Uterus (tissue), 4 donors: ENCODE data around the gene NOTCH4. TPM values are rescaled to one million over a fixed set of nuclear protein-coding genes. Genes with fewer than 3 reads are reported as not detected.
"Not testable (repeated sequence)": the region's sequence is repeated elsewhere in the genome, so short reads cannot be mapped to it uniquely, and the experiment has no call there.

Experiments
- DNase-seq, 2 donors: peaks; one replicate each; pipeline ENCODE4 v3.0.0-alpha.2; 2019 to 2020
- H3K27ac ChIP-seq, 2 donors: fragments of 200-600 bp; sonication (generic); 1 replicate in 1 of 2; 2 replicates in 1 of 2; pipeline ENCODE4 v1.5.1; 2016 to 2018
- H3K27me3 ChIP-seq, 2 donors: fragments of 200-600 bp; sonication (generic); one replicate each; pipeline ENCODE4 v1.5.1; 2018 to 2019; ENCODE audit warnings: control low read depth in 1 of 2
- H3K36me3 ChIP-seq, 2 donors: fragments of 200-600 bp; sonication (generic); one replicate each; pipeline ENCODE4 v1.5.1; 2019; ENCODE audit warnings: control low read depth in 1 of 2
- H3K4me1 ChIP-seq, 2 donors: fragments of 200-600 bp; sonication (generic); one replicate each; pipeline ENCODE4 v1.5.1; 2018 to 2019; ENCODE audit warnings: control low read depth in 1 of 2
- H3K4me3 ChIP-seq, 2 donors: fragments of 200-600 bp; sonication (generic); 1 replicate in 1 of 2; 2 replicates in 1 of 2; pipeline ENCODE4 v1.5.1; 2018 to 2019; ENCODE audit warnings: mild to moderate bottlenecking in 1 of 2
- H3K9me3 ChIP-seq, 2 donors: fragments of 200-600 bp; sonication (generic); one replicate each; pipeline ENCODE4 v1.5.1; 2019; ENCODE audit warnings: control low read depth in 1 of 2
- POLR2A ChIP-seq, 2 donors: fragments of 450-650 bp; IDR thresholded peaks; one replicate each; pipeline ENCODE4 v1.6.1; 2016; ENCODE audit warnings: antibody characterized with exemption in 2 of 2, mild to moderate bottlenecking in 1 of 2, moderate library complexity in 1 of 2
- intact Hi-C: fragments of 100-400 bp; cut with DNase I; formaldehyde crosslinking; loops from one replicate; pipeline ENCODE4 v1.15.1; 2023; ENCODE audit warnings: low total_unique reads
- total RNA-seq, 4 donors: library from RNA; depleted of rRNA in 3 of 4; stranded (reverse); fragments of >200 nt in 3 of 4; gene quantifications; one replicate each; pipeline versions ENCODE4 v1.1.0 to v1.2.4, GENCODE V29; 2014 to 2023
- TF ChIP-seq, protein P1 (sequence below), 4 experiments: fragments of 200-600 bp in 2 of 4; fragments of 450-650 bp in 2 of 4; sonication (generic) in 2 of 4; IDR thresholded peaks; one replicate each; pipeline ENCODE4 v1.5.1; 2016 to 2019; ENCODE audit warnings: antibody characterized with exemption in 4 of 4, mild to moderate bottlenecking in 2 of 4, moderate library complexity in 1 of 4
- donor health status: DM: yes; HTN: yes; CAD: no.

Gene NOTCH4
- total RNA-seq, 4 donors from 2014 or later: 10.9 to 75.2 (median 28.6) TPM

GRCh38 chr6:32187009-32187709, 36.7 kb downstream of the NOTCH4 start:
- Histone ChIP-seq H3K4me1 (no peaks in the 10 kb centered on the region), H3K9me3 (no peaks in the 10 kb centered on the region), H3K36me3 (no peaks in the 10 kb centered on the region), H3K27me3 (no peaks in the 10 kb centered on the region), H3K4me3 (no peak overlapping the region), H3K27ac (peak overlapping the region; percentile 83 to 100)
- no peak for TF ChIP-seq POLR2A (IDR thresholded peaks at IDR 0.05)
- TF ChIP-seq, protein P1, sequence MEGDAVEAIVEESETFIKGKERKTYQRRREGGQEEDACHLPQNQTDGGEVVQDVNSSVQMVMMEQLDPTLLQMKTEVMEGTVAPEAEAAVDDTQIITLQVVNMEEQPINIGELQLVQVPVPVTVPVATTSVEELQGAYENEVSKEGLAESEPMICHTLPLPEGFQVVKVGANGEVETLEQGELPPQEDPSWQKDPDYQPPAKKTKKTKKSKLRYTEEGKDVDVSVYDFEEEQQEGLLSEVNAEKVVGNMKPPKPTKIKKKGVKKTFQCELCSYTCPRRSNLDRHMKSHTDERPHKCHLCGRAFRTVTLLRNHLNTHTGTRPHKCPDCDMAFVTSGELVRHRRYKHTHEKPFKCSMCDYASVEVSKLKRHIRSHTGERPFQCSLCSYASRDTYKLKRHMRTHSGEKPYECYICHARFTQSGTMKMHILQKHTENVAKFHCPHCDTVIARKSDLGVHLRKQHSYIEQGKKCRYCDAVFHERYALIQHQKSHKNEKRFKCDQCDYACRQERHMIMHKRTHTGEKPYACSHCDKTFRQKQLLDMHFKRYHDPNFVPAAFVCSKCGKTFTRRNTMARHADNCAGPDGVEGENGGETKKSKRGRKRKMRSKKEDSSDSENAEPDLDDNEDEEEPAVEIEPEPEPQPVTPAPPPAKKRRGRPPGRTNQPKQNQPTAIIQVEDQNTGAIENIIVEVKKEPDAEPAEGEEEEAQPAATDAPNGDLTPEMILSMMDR (IDR thresholded peaks at IDR 0.05): no peak
- no peak for DNase-seq
- intact Hi-C loops: no loop called here

DNA sequence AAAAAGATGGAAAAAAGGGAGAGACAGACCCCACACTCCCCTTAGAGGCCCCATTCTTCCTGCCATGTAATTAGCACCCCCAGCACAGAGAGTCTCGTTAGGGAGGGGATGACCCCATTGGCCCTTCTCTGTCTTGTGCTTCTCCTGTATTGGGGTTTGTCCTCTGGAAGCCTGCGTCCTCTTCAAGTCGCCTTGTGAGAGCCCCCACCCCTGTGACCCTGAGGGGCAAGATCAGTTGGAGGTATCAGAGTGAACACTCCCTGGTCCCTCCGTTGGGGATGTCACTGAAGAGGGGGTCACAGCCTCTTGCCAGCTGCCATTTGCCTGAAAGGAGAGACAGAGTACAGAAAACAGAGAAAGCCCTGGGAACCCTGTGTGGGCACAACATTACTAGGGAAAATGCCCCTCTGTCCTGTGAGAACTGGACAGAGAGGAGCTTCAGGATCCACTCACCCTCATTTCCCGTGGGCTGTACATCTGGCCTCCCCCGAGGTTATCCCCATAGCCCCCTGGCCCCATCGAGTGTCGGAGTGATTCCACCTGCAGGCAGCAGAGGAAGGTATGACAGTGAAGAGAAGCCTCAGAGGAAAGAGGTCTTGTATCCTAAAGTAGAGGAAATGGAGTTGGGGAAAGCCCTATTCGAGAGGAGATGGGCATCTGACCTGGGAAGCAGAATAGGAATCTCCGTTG, 37.6 kb downstream of the NOTCH4 start:
- H3K4me3 ChIP-seq, H3K36me3 ChIP-seq, H3K27me3 ChIP-seq, intact Hi-C loops, H3K4me1 ChIP-seq, H3K9me3 ChIP-seq, DNase-seq: not testable (repeated sequence)
- H3K27ac ChIP-seq: peak overlapping the region; percentile 83 to 100

DNA sequence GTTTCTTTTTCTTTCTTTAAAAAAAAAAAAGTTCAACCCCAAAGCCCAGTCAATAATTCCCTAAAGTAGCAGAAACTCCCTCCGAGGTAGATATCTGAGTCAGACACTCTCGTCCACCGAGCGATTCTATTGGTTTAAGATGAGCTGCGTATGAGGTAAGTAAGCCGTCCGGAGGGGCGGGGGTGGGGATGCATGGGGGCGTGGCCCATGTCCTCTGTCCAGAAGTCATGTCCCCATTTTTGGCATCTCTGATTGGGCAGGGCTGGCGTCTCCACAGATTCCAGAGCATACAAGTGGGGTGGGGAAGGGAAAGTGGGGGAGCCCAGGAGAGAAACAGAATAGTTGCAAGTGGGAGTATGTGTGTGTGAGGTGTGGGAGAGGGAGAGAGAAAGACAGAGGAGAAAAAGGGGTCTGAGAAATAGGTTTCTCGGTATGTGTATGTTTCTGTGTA, 38.2 kb downstream of the NOTCH4 start:
- H3K4me1 ChIP-seq, intact Hi-C loops, H3K9me3 ChIP-seq, H3K36me3 ChIP-seq, H3K27me3 ChIP-seq, H3K4me3 ChIP-seq: not testable (repeated sequence)
- peak; percentile 87 to 95 for DNase-seq
- H3K27ac ChIP-seq: peak overlapping the region; percentile 83 to 100

DNA sequence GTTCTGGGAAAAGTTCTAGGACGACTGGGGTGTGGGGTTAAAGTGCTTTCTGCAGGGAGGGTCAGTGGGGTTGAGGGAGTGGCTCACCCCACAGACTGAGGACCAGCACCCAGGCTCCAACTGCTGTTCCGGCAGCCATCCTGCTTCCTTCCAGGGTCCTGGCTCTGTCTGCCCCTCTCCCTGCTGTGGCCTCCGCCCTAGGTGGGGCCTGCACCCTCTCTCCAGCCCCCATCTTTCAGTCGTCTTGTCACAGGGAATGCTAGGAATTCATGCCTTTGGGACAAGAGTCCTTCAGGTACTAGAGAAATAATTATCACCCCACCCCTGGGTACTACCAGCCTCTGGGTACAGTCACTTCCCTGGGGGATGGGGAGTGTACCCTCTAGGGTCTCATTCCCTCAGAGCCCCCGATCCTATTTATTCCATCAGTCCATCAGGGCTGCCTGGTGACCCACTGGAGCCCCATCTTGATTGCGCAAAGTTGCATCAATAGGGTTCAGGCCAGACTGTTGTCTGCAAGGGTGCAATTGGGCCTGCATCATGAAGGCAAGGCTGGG, 39.7 kb downstream of the NOTCH4 start, which contains the start of gene AGER:
AGER (minus strand) TSS at position 170 of the 557 bp plus-strand sequence; CDS start at position 139, 31 bp downstream.
- H3K36me3 ChIP-seq: no peaks in the 10 kb centered on the region
- H3K4me1 ChIP-seq: peaks cover 7 to 10% of the 10 kb centered on the region in 2 donors
- peak within 1 kb of the TSS; percentile 83 to 100 for H3K27ac ChIP-seq
- intact Hi-C loops: no loop called here
- no peak within 1 kb of the TSS for H3K4me3 ChIP-seq
- no peak for TF ChIP-seq POLR2A (IDR thresholded peaks at IDR 0.05)
- TF ChIP-seq, protein P1 (IDR thresholded peaks at IDR 0.05): no peak
- no peaks in the 10 kb centered on the region for H3K27me3 ChIP-seq
- DNase-seq: no peak
- no peaks in the 10 kb centered on the region for H3K9me3 ChIP-seq

DNA sequence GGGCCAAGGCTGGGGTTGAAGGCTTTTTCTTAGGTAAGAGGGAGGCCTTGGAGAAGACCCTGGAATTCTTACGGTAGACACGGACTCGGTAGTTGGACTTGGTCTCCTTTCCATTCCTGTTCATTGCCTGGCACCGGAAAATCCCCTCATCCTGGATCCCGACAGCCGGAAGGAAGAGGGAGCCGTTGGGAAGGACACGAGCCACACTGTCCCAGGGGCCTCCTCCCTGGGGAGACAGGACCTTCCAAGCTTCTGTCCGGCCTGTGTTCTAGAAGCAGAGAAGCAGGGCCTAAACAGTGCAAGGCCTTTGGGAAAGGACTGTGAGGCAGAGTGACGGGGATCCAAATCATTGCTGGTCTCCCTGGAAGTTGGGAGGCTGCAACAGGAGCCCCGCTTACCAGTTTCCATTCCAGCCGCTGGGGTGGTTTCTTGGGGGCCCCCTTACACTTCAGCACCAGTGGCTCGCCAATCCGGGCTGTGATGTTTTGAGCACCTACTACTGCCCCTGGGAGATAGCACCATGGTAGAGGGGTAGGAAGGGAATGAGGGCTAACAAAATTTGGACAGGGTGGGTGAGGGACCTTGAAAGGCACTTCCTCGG, 40.3 kb downstream of the NOTCH4 start:
- TF ChIP-seq, protein P1 (IDR thresholded peaks at IDR 0.05): no peak
- no peak for TF ChIP-seq POLR2A (IDR thresholded peaks at IDR 0.05)
- no peak for DNase-seq
- no peaks in the 10 kb centered on the region for H3K36me3 ChIP-seq
- H3K4me1 ChIP-seq: peaks cover 9 to 14% of the 10 kb centered on the region in 2 donors
- intact Hi-C loops: no loop called here
- no peaks in the 10 kb centered on the region for H3K27me3 ChIP-seq
- no peaks in the 10 kb centered on the region for H3K9me3 ChIP-seq
- H3K4me3 ChIP-seq: no peak overlapping the region
- H3K27ac ChIP-seq: peak overlapping the region; percentile 83 to 100
